ENCODE measurements around the gene UFD1. TPM values are rescaled to one million over a fixed set of nuclear protein-coding genes. Genes with fewer than 3 reads are reported as not detected.

The UFD1 gene
- total RNA-seq, 2 experiments from 2014 or later: 68.5 to 77.4 TPM

- Mint-ChIP-seq H3K4me3 (no peak overlapping the region), H3K27me3 (no peaks in the 10 kb centered on the region), H3K27ac (no peak overlapping the region), H3K9me3 (no peaks in the 10 kb centered on the region), H3K36me3 (ENCODE audit: low read depth) (peaks cover 94% of the 10 kb centered on the region), H3K4me1 (ENCODE audit: low read depth) (no peaks in the 10 kb centered on the region)
- CTCF ChIA-PET: no interaction called here
- H3K4me3 ChIP-seq (ENCODE audit: low read length): no peak overlapping the region
- POLR2A ChIA-PET: interaction anchor here (0.9 to 2.1 kb wide), 2 partner anchors 12 to 35 kb away, joined by 4 to 7 read pairs; partner anchors contain the start of genes CDC45, MRPL40 and UFD1
- H3K9me3 ChIP-seq (ENCODE audit: control insufficient read depth in 1 of 2, insufficient read depth in 1 of 2, low read length in 2 of 2): no peaks in the 10 kb centered on the region
- no peaks in the 10 kb centered on the region for H3K27me3 ChIP-seq (ENCODE audit: control insufficient read depth in 1 of 2, insufficient read depth in 2 of 2, low read length in 2 of 2)
- DNase-seq (no peak), ATAC-seq (ENCODE audit: poor library complexity) (no peak)
- H3K36me3 ChIP-seq (ENCODE audit: insufficient read depth, low read length): peaks cover 96% of the 10 kb centered on the region
- H3K4me1 ChIP-seq (ENCODE audit: insufficient read depth, low read length): peaks cover 4% of the 10 kb centered on the region
- intact Hi-C loops (cut with DNase I, micrococcal nuclease): no loop called here
- TF ChIP-seq CTCF (IDR thresholded peaks at IDR 0.05): no peak
- H3K27ac ChIP-seq (ENCODE audit: low read depth in 1 of 2, low read length in 2 of 2): no peak overlapping the region
These were observed 11.9 kb downstream of the UFD1 start for GRCh38 chr22:19466848-19467752.

GRCh38 chr22:19466126-19466716 lies 12.8 kb downstream of the UFD1 start:
- peaks cover 90% of the 10 kb centered on the region for H3K36me3 Mint-ChIP-seq (ENCODE audit: low read depth)
- H3K36me3 ChIP-seq (ENCODE audit: insufficient read depth, low read length): peaks cover 88% of the 10 kb centered on the region
- no peaks in the 10 kb centered on the region for H3K9me3 ChIP-seq (ENCODE audit: control insufficient read depth in 1 of 2, insufficient read depth in 1 of 2, low read length in 2 of 2)
- intact Hi-C loops (cut with DNase I, micrococcal nuclease): no loop called here
- no peak for TF ChIP-seq CTCF (IDR thresholded peaks at IDR 0.05)
- no peak overlapping the region for H3K4me3 Mint-ChIP-seq
- no peak for ATAC-seq (ENCODE audit: poor library complexity)
- H3K27me3 Mint-ChIP-seq: no peaks in the 10 kb centered on the region
- H3K27ac ChIP-seq (ENCODE audit: low read depth in 1 of 2, low read length in 2 of 2): no peak overlapping the region
- DNase-seq: no peak
- H3K27me3 ChIP-seq (ENCODE audit: control insufficient read depth in 1 of 2, insufficient read depth in 2 of 2, low read length in 2 of 2): no peaks in the 10 kb centered on the region
- no peaks in the 10 kb centered on the region for H3K4me1 Mint-ChIP-seq (ENCODE audit: low read depth)
- H3K9me3 Mint-ChIP-seq: no peaks in the 10 kb centered on the region
- ChIA-PET CTCF (no interaction called here), POLR2A (no interaction called here)
- H3K27ac Mint-ChIP-seq: no peak overlapping the region
- no peak overlapping the region for H3K4me3 ChIP-seq (ENCODE audit: low read length)
- peaks cover 4% of the 10 kb centered on the region for H3K4me1 ChIP-seq (ENCODE audit: insufficient read depth, low read length)

- ChIA-PET POLR2A (no interaction called here), CTCF (no interaction called here)
- no peak for ATAC-seq (ENCODE audit: poor library complexity)
- no peak overlapping the region for H3K4me3 Mint-ChIP-seq
- no peaks in the 10 kb centered on the region for H3K9me3 Mint-ChIP-seq
- H3K36me3 ChIP-seq (ENCODE audit: insufficient read depth, low read length): peaks cover 87% of the 10 kb centered on the region
- no peaks in the 10 kb centered on the region for H3K27me3 Mint-ChIP-seq
- peaks cover 87% of the 10 kb centered on the region for H3K36me3 Mint-ChIP-seq (ENCODE audit: low read depth)
- H3K4me1 ChIP-seq (ENCODE audit: insufficient read depth, low read length): peaks cover 4% of the 10 kb centered on the region
- H3K27me3 ChIP-seq (ENCODE audit: control insufficient read depth in 1 of 2, insufficient read depth in 2 of 2, low read length in 2 of 2): no peaks in the 10 kb centered on the region
- no peaks in the 10 kb centered on the region for H3K4me1 Mint-ChIP-seq (ENCODE audit: low read depth)
- no peak for DNase-seq
- H3K27ac ChIP-seq (ENCODE audit: low read depth in 1 of 2, low read length in 2 of 2): no peak overlapping the region
- H3K9me3 ChIP-seq (ENCODE audit: control insufficient read depth in 1 of 2, insufficient read depth in 1 of 2, low read length in 2 of 2): no peaks in the 10 kb centered on the region
- no peak overlapping the region for H3K27ac Mint-ChIP-seq
- intact Hi-C loops (cut with DNase I, micrococcal nuclease): no loop called here
- H3K4me3 ChIP-seq (ENCODE audit: low read length): no peak overlapping the region
- no peak for TF ChIP-seq CTCF (IDR thresholded peaks at IDR 0.05)
These were observed 14.0 kb downstream of the UFD1 start for GRCh38 chr22:19464975-19465374.

Measured in CD4-positive, alpha-beta T cell (primary cell).